Brain microvascular endothelial cell (primary cell): Measurements from ENCODE around the gene GVQW3.
A peak's percentile ranks its signal among the peaks of the same experiment; 100 is the strongest.

Experiments
- DNase-seq: peaks from one replicate; pipeline ENCODE4 v3.0.0-alpha.2; 2020
- H3K27ac ChIP-seq: fragments of 250-450 bp; sonication (Bioruptor Pico); 2 replicates; pipeline ENCODE4 v1.5.1; 2020; ENCODE audit warnings: mild to moderate bottlenecking, moderate library complexity
- H3K27me3 ChIP-seq: fragments of 250-450 bp; sonication (Bioruptor Pico); replicated peaks from 2 replicates; pipeline ENCODE4 v1.5.1; 2020; ENCODE audit warnings: mild to moderate bottlenecking
- H3K36me3 ChIP-seq: fragments of 250-450 bp; sonication (Bioruptor Pico); replicated peaks from 2 replicates; pipeline ENCODE4 v1.5.1; 2020; ENCODE audit warnings: mild to moderate bottlenecking
- H3K4me3 ChIP-seq: 2 replicates; pipeline ENCODE4 v1.5.1; 2011; ENCODE audit warnings: low read depth, mild to moderate bottlenecking, control low read depth, low read length, moderate library complexity
- in situ Hi-C: cut with HindIII; loops from 2 replicates; pipeline ENCODE4 v1.10.0; 2017; ENCODE audit warnings: low sequenced_read_pairs, low pct_ligation_motif_present
- TF ChIP-seq, protein P1 (sequence below): IDR thresholded peaks from 2 replicates; pipeline ENCODE4 v1.5.1; 2011; ENCODE audit warnings: low read depth, mild to moderate bottlenecking, moderate library complexity, low read length, control low read depth, inconsistent platforms; ENCODE audit errors: missing control alignments

GVQW3 gene

GRCh38 chr11:76380977-76381719, at the start of gene GVQW3, which contains the start of gene THAP12:
GVQW3 (plus strand) TSS chr11:76381323; CDS start chr11:76381829, 506 bp downstream.
THAP12 (minus strand) TSS chr11:76381132; CDS start chr11:76380836, 296 bp downstream.
- in situ Hi-C loops, result no loop called here
- H3K4me3 ChIP-seq, result peak within 1 kb of the TSS; percentile 90

GRCh38 chr11:76334826-76335389, 46.2 kb upstream of the GVQW3 start:
- H3K36me3 ChIP-seq, result no peaks in the 10 kb centered on the region
- no peak overlapping the region for H3K27ac ChIP-seq
- DNase-seq, result no peak
- TF ChIP-seq, protein P1, sequence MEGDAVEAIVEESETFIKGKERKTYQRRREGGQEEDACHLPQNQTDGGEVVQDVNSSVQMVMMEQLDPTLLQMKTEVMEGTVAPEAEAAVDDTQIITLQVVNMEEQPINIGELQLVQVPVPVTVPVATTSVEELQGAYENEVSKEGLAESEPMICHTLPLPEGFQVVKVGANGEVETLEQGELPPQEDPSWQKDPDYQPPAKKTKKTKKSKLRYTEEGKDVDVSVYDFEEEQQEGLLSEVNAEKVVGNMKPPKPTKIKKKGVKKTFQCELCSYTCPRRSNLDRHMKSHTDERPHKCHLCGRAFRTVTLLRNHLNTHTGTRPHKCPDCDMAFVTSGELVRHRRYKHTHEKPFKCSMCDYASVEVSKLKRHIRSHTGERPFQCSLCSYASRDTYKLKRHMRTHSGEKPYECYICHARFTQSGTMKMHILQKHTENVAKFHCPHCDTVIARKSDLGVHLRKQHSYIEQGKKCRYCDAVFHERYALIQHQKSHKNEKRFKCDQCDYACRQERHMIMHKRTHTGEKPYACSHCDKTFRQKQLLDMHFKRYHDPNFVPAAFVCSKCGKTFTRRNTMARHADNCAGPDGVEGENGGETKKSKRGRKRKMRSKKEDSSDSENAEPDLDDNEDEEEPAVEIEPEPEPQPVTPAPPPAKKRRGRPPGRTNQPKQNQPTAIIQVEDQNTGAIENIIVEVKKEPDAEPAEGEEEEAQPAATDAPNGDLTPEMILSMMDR, result no peak
- no peaks in the 10 kb centered on the region for H3K27me3 ChIP-seq
- no peak overlapping the region for H3K4me3 ChIP-seq
- in situ Hi-C loops, result no loop called here

More at GRCh38 chr11:76380977-76381719, at the start of gene GVQW3, which contains the start of gene THAP12:
- DNase-seq, result peak; percentile 95
- Histone ChIP-seq H3K27ac (peak within 1 kb of the TSS; percentile 51), H3K36me3 (no peaks in the 10 kb centered on the region), H3K27me3 (no peaks in the 10 kb centered on the region)
- TF ChIP-seq, protein P1, result peak; percentile 1

DNA sequence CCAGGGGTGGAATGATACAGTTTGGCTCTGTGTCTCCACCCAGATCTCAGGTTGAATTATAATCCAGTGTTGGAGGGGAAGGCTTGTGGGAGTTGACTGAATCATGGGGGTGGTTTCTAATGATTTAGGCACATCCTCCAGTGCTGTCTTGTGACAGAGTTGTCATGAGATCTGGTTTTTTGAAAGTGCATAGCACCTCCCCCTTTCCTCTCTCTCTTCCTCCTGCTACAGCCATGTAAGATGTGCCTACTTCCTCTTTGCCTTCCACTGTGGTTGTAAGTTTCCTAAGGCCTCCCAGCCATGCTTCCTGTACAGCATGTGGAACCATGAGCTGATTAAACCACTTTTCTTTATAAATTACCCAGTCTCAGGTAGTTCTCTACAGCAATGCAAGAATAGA, 45.3 kb upstream of the GVQW3 start:
- Histone ChIP-seq H3K4me3 (no peak overlapping the region), H3K36me3 (no peaks in the 10 kb centered on the region), H3K27ac (no peak overlapping the region), H3K27me3 (no peaks in the 10 kb centered on the region)
- no peak for DNase-seq
- in situ Hi-C loops, result no loop called here
- TF ChIP-seq, protein P1, result no peak

GRCh38 chr11:76336597-76336996, 44.5 kb upstream of the GVQW3 start:
- in situ Hi-C loops, result no loop called here
- Histone ChIP-seq H3K36me3 (no peaks in the 10 kb centered on the region), H3K4me3 (no peak overlapping the region), H3K27ac (no peak overlapping the region), H3K27me3 (no peaks in the 10 kb centered on the region)
- DNase-seq, result no peak
- TF ChIP-seq, protein P1, result no peak

GRCh38 chr11:76337469-76337868, 43.7 kb upstream of the GVQW3 start:
- H3K4me3 ChIP-seq, result no peak overlapping the region
- no peak overlapping the region for H3K27ac ChIP-seq
- no peaks in the 10 kb centered on the region for H3K36me3 ChIP-seq
- TF ChIP-seq, protein P1, result no peak
- in situ Hi-C loops, result no loop called here
- no peak for DNase-seq
- H3K27me3 ChIP-seq, result no peaks in the 10 kb centered on the region
